Lower leg skin (tissue), 3 donors: ENCODE data around the gene STK24.

Source experiments
- CTCF ChIP-seq, 3 donors: fragments of 450-650 bp; IDR thresholded peaks; one replicate each; pipeline ENCODE4 v1.5.1; 2016; ENCODE audit warnings: antibody characterized with exemption in 3 of 3, mild to moderate bottlenecking in 3 of 3, moderate library complexity in 2 of 3
- POLR2A ChIP-seq, 2 donors: fragments of 450-650 bp; IDR thresholded peaks; one replicate each; pipeline ENCODE4 v1.6.1; 2016 to 2017; ENCODE audit warnings: antibody characterized with exemption in 2 of 2, mild to moderate bottlenecking in 1 of 2, moderate library complexity in 1 of 2

- TF ChIP-seq CTCF (IDR thresholded peaks at IDR 0.05), result no peak
- no peak for TF ChIP-seq POLR2A (IDR thresholded peaks at IDR 0.05)
Measured at GRCh38 chr13:98548230-98548629, 28.7 kb downstream of the STK24 start.
